HG03039 (cell line): ENCODE measurements around the gene SPARC.

ENCODE experiments used
- ATAC-seq: cut with Tn5 transposase; IDR thresholded peaks from one replicate; pipeline ENCODE4 v1.9.1; 2021; ENCODE audit warnings: mild to moderate bottlenecking, moderate library complexity; ENCODE audit not compliant: unreplicated experiment

SPARC gene

GRCh38 chr5:151661968-151662732 lies 24.6 kb downstream of the SPARC start:
- peak; percentile 57 for ATAC-seq

- no peak for ATAC-seq
Observed at GRCh38 chr5:151660616-151661495, 25.9 kb downstream of the SPARC start.

GRCh38 chr5:151659001-151659754 lies 27.5 kb downstream of the SPARC start:
- ATAC-seq, result peak; percentile 60

- no peak for ATAC-seq
Observed at GRCh38 chr5:151657114-151657513, 29.6 kb downstream of the SPARC start.

DNA sequence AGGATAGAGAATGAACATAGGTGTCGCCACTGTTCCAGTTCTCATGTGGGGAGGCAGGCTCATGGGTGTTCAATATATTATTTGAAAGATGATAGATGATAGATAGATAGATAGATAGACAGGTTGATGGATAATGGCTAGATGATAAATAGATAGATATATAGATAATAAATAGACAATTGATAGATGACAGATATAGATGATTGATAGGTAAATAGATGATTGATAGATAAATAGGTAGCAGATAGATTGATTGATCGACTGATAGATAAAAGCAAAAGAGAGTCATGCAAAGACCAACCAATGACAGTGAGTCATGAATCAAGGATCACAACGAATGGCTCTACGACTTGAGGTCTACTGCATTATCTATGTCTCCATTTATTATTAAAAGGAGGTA lies 30.4 kb downstream of the SPARC start:
- no peak for ATAC-seq

DNA sequence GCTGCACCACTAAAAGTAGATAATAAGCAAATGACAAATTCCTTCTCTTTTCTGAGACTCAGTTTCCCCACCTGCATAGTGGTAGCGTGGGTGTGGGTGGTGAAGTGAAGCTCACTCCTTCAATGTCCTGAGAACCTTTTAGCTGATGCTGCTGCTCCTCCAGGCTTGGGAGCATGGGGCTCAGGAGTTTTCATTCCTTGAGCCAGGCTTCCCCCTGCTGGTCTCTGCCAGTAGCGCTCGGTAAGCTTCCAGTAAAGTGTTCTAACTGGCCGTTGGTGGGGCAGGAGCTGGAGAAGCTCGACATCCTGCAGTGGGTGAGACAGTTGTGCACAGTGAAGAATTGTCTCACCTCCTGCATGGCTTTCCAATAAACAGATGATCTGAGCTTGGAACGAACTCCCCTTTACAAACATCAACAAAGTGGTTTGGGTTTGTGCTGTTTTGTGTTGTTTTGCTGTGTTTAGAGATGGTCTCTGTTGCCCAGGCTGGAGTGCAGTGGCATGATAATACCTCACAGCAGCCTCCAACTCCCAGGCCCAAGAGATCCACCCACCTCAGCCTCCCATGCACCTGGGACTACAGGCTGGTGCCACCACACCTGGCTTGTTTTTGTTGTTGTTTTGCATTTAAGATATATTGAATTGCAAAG lies 34.6 kb downstream of the SPARC start:
- peak; percentile 91 for ATAC-seq

DNA sequence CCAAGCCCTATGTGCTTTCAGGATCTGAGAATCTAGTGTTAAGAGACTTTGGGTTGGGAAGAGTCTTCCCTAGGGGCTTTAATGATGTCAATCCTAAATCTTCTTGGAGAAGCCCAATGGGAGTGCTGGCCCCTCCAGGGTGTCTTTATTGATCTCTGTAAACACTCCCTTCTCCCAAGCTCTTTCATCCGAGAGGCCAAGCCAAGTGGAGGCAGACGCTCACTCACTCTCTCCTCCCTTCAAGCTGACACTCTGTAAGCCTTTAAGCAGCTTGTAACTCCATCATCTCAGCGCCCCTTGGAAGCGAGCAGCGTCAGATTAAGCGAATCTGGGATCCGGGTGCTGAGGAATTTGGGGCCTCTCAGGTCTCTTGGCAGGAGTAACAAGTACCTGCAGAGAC lies 37.7 kb downstream of the SPARC start:
- ATAC-seq, result no peak

DNA sequence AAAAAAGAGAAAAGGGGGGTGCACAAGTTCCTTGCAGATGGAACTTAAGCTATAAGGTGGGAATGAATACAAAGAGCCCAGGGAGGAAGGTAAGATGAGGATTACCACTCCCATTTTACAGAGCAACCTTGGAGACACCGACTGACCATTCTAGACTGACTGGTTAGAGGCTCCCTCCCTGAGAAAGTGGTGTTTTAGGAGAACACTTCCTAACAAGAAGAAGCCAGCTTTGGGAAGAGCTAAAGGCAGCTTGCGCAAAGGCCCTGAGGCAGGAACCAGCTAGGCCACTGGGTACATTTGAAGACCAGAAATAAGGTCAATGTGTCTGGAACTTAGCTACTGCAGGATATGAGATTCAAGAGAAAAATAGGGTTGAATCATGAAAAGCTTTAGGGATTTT lies 38.6 kb downstream of the SPARC start:
- no peak for ATAC-seq

- no peak for ATAC-seq
Observed at GRCh38 chr5:151647320-151647861, 39.3 kb downstream of the SPARC start.

DNA sequence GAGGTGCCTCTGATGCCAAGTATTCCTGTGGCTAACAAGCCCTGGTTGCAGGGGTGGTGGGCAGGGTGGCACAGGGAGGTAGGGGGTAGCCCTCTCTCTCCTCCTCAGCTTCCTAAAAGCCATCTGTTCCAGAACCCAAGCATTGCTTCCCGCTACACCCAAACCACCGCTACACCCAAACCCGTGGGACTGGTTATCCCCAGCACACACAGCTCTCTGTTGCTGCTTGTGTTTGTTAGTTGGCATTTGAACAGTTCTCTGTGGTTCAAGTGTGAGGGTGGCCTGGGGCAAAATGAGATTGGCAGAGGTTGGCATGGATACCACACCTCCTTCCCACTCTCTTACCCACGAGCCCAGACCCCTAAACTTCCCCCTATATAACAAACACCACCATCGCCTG lies 40.4 kb downstream of the SPARC start:
- no peak for ATAC-seq

- no peak for ATAC-seq
Observed at GRCh38 chr5:151643388-151643787, 43.3 kb downstream of the SPARC start.

GRCh38 chr5:151642472-151643140 lies 44.1 kb downstream of the SPARC start:
- ATAC-seq, result no peak

DNA sequence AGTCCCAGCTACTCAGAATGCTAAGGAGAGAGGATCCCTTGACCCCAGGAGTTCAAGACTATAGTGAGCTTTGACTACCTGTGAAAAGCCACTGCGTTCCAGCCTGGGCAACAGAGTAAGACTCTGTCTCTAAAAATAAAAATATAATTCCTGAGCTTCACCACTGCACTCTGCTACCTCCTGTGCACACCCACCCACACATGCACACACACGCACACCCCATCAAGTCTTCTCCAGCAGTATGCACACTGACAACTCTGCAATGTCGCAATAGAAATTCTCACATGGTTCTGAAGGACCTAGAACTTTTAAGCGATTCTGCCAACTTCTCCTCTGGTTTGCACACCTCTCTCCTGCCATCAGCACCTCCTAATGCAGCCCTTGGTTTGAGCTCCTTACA lies 48.1 kb downstream of the SPARC start:
- no peak for ATAC-seq

- ATAC-seq, result no peak
Observed at GRCh38 chr5:151637676-151638075, 49.0 kb downstream of the SPARC start.

GRCh38 chr5:151633892-151634291 lies 52.8 kb downstream of the SPARC start:
- ATAC-seq, result no peak

DNA sequence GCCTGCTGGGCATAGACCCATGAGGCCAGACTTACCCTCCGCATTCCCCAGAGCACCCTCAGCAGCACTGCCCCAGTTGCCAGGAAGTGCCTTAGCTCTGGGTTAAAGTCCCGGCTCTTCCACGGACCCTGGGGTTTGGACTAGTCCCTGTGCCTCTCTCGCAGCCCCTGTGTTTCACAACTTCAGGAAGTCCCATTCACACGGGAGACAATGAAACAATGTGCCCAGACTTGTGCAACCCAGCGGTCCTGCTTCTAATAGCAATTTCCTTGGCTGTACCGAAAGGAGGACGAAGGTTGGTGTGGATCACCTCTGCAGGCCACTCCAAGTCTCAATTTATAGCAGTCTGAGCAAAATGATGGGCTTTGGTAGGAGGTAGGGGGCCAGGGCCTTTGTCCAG lies 53.8 kb downstream of the SPARC start:
- ATAC-seq, result no peak

DNA sequence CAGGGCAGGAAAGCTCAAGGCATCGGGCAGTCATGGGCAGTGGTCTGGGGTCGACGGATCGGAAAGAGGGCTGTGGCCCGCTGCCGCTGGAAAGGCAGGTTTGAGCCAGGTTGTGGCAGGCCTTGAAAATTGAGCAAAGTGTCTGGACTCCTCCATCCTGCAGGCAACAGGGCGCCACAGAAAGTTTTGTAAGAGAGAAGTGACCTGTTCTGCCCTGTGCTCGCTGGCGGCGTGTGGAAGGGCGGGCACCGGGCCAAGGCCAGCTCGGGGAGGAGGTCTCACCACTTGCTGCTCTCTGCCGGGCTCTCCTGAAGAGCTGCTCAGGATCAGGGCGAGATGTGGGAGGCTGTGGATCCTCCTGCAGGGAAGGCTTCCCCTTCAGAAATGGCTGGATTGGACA lies 54.2 kb downstream of the SPARC start:
- no peak for ATAC-seq

DNA sequence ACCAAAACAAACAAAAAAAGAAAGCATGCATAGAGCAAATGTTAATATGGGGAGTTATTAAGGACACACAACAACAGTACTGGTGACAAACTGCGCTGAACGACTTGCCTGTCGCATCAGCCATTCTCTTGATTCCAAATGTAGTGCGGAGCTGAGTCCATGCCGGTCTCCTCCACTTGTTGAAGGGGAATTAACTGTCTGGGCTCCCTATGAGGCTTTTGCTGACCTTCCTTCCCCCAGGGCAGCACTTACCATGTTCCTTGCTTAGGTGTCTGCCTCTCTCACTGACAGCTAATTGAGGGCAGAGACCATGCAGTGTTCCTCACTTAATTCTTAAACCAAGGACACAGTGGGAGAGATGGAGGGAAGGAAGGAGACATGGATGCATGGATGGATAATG lies 54.8 kb downstream of the SPARC start:
- ATAC-seq, result no peak

- ATAC-seq, result no peak
Observed at GRCh38 chr5:151630088-151630487, 56.6 kb downstream of the SPARC start.
